CD4-positive, alpha-beta T cell (primary cell): ENCODE data around the gene EFS. TPM values are rescaled to one million over a fixed set of nuclear protein-coding genes. Genes with fewer than 3 reads are reported as not detected.

Experiments
- ATAC-seq: fragments of 200-7000 bp; cut with Tn5 transposase; one replicate; pipeline ENCODE4 v1.10.0; 2022; ENCODE audit warnings: mild to moderate bottlenecking; ENCODE audit not compliant: poor library complexity
- CTCF ChIA-PET: fragments of 350-600 bp; sonication (Branson Sonifier 250); formaldehyde crosslinking; loops from one replicate; lab custom pipeline; 2021; ENCODE audit warnings: antibody characterized with exemption, inconsistent platforms; lab: Charles Lee
- POLR2A ChIA-PET: fragments of 350-600 bp; sonication (Branson Sonifier 250); formaldehyde crosslinking; loops from one replicate; lab custom pipeline; 2021; ENCODE audit warnings: antibody characterized with exemption, inconsistent platforms; lab: Charles Lee
- DNase-seq, 14 experiments: peaks; one replicate each; pipeline ENCODE4 v3.0.0-alpha.2; 2013 to 2020; ENCODE audit warnings: mixed read lengths in 2 of 14
- H3K27ac ChIP-seq, 2 donors: one replicate each; pipeline versions ENCODE4 v1.5.1 to v1.7.0; 2013; ENCODE audit warnings: low read length in 2 of 2, low read depth in 1 of 2, mild to moderate bottlenecking in 1 of 2
- H3K27me3 ChIP-seq, 2 experiments: 1 replicate in 1 of 2; 2 replicates in 1 of 2; pipeline versions ENCODE4 v1.6.1 to v1.7.0; 2013; ENCODE audit warnings: low read length in 2 of 2, control low read depth in 1 of 2, mild to moderate bottlenecking in 1 of 2, moderate library complexity in 1 of 2; ENCODE audit not compliant: insufficient read depth in 2 of 2, control insufficient read depth in 1 of 2
- H3K36me3 ChIP-seq: one replicate; pipeline ENCODE4 v1.6.1; 2013; ENCODE audit warnings: low read length, control low read depth; ENCODE audit not compliant: insufficient read depth
- H3K4me1 ChIP-seq: one replicate; pipeline ENCODE4 v1.6.1; 2013; ENCODE audit warnings: low read length, control low read depth; ENCODE audit not compliant: insufficient read depth
- H3K4me3 ChIP-seq: one replicate; pipeline ENCODE4 v1.5.1; 2013; ENCODE audit warnings: mild to moderate bottlenecking, low read length, moderate library complexity
- H3K9me3 ChIP-seq, 2 experiments: 1 replicate in 1 of 2; 2 replicates in 1 of 2; pipeline versions ENCODE4 v1.6.1 to v1.7.0; 2013; ENCODE audit warnings: low read length in 2 of 2, mild to moderate bottlenecking in 2 of 2, control low read depth in 1 of 2, moderate library complexity in 1 of 2; ENCODE audit not compliant: control insufficient read depth in 1 of 2, insufficient read depth in 1 of 2
- H3K27ac Mint-ChIP-seq: one replicate; pipeline ENCODE4 v1.8.0; 2020; ENCODE audit warnings: mixed read lengths
- H3K27me3 Mint-ChIP-seq: one replicate; pipeline ENCODE4 v1.8.0; 2021; ENCODE audit warnings: mixed read lengths
- H3K36me3 Mint-ChIP-seq: one replicate; pipeline ENCODE4 v1.8.0; 2021; ENCODE audit warnings: low read depth, mixed read lengths
- H3K4me1 Mint-ChIP-seq: one replicate; pipeline ENCODE4 v1.8.0; 2021; ENCODE audit warnings: low read depth, mixed read lengths
- H3K4me3 Mint-ChIP-seq: one replicate; pipeline ENCODE4 v1.8.0; 2020; ENCODE audit warnings: mild to moderate bottlenecking, mixed read lengths
- H3K9me3 Mint-ChIP-seq: one replicate; pipeline ENCODE4 v1.8.0; 2020; ENCODE audit warnings: mixed read lengths
- intact Hi-C, 2 experiments: fragments of 100-400 bp; cut with DNase I in 1 of 2; cut with micrococcal nuclease in 1 of 2; formaldehyde crosslinking; loops; one replicate each; pipeline versions ENCODE4 v1.15.1 to v1.9.0; 2023 to 2025; cut with DNase I, micrococcal nuclease
- total RNA-seq, 174 experiments: library from RNA in 2 of 174; stranded (reverse) in 2 of 174; gene quantifications; one replicate each; pipeline ENCODE4 v1.2.3 and lab custom pipeline; 2021 to 2026
- TF ChIP-seq, protein P1 (sequence below): fragments of 200-600 bp; IDR thresholded peaks from one replicate; pipeline ENCODE4 v1.8.0; 2022; ENCODE audit warnings: antibody characterized with exemption, mild to moderate bottlenecking

Gene EFS
- total RNA-seq, 2 experiments from 2014 or later: not detected

DNA sequence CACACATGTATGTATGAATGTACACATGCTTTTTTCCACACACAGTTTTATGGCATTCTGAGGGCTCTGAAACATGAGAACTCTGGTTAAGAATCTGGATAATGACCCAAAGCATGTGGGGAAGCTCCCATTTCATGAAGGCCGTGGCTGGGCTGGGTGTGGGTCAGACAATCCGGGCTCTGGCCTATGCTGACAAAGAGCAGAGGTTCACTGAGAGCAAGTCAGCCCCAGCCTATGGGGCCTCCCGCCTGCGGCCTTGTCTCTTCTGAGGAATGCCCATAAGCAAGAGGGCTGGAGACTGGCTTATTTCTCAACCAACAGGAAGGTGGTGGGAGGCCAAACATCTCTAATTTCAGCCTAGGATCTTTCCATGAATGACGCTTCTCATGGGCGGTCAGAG, 34.6 kb upstream of the EFS start:
- H3K27me3 Mint-ChIP-seq: peaks cover 19% of the 10 kb centered on the region
- POLR2A ChIA-PET: no interaction called here
- no peak for DNase-seq

DNA sequence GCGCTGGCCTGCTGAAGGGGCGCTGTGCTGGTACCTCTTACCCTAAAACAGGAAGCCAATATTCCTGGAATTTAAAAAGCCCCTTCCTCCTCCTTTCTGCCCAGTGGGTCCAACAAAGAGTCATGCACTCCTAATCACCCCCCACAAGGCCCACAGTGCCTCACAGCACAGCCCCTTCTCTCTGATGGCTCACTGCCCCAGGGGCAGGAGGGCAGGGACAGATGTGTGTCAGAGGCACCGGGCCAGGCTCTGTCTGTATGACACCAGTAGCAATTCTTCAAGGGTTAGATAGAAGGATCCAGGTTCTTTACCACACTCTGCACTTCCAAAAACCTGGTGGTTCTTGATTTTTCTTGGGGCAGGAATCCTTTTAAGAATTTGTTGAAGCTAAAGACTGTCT, 34.2 kb upstream of the EFS start:
- Mint-ChIP-seq H3K36me3 (no peaks in the 10 kb centered on the region), H3K27ac (no peak overlapping the region), H3K4me3 (no peak overlapping the region), H3K9me3 (no peaks in the 10 kb centered on the region), H3K27me3 (peaks cover 19% of the 10 kb centered on the region), H3K4me1 (no peaks in the 10 kb centered on the region)
- H3K27ac ChIP-seq: no peak overlapping the region
- POLR2A ChIA-PET: no interaction called here
- H3K27me3 ChIP-seq: peaks cover 2 to 4% of the 10 kb centered on the region in 2 experiments
- no peak overlapping the region for H3K4me3 ChIP-seq
- TF ChIP-seq, protein P1, sequence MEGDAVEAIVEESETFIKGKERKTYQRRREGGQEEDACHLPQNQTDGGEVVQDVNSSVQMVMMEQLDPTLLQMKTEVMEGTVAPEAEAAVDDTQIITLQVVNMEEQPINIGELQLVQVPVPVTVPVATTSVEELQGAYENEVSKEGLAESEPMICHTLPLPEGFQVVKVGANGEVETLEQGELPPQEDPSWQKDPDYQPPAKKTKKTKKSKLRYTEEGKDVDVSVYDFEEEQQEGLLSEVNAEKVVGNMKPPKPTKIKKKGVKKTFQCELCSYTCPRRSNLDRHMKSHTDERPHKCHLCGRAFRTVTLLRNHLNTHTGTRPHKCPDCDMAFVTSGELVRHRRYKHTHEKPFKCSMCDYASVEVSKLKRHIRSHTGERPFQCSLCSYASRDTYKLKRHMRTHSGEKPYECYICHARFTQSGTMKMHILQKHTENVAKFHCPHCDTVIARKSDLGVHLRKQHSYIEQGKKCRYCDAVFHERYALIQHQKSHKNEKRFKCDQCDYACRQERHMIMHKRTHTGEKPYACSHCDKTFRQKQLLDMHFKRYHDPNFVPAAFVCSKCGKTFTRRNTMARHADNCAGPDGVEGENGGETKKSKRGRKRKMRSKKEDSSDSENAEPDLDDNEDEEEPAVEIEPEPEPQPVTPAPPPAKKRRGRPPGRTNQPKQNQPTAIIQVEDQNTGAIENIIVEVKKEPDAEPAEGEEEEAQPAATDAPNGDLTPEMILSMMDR: no peak
- H3K4me1 ChIP-seq: no peaks in the 10 kb centered on the region
- no peak for ATAC-seq
- H3K36me3 ChIP-seq: no peaks in the 10 kb centered on the region
- no peaks in the 10 kb centered on the region for H3K9me3 ChIP-seq
- DNase-seq: no peak
- intact Hi-C loops: no loop called here
- CTCF ChIA-PET: no interaction called here

More for the DNA sequence above, 34.6 kb upstream of the EFS start:
- H3K4me3 ChIP-seq: no peak overlapping the region
- Mint-ChIP-seq H3K4me3 (no peak overlapping the region), H3K27ac (no peak overlapping the region), H3K4me1 (no peaks in the 10 kb centered on the region), H3K36me3 (no peaks in the 10 kb centered on the region), H3K9me3 (no peaks in the 10 kb centered on the region)
- no peaks in the 10 kb centered on the region for H3K9me3 ChIP-seq
- intact Hi-C loops: no loop called here
- no peak for ATAC-seq
- H3K4me1 ChIP-seq: no peaks in the 10 kb centered on the region
- peaks cover 2 to 4% of the 10 kb centered on the region in 2 experiments for H3K27me3 ChIP-seq
- CTCF ChIA-PET: no interaction called here
- TF ChIP-seq, protein P1: no peak
- H3K27ac ChIP-seq: no peak overlapping the region
- no peaks in the 10 kb centered on the region for H3K36me3 ChIP-seq

DNA sequence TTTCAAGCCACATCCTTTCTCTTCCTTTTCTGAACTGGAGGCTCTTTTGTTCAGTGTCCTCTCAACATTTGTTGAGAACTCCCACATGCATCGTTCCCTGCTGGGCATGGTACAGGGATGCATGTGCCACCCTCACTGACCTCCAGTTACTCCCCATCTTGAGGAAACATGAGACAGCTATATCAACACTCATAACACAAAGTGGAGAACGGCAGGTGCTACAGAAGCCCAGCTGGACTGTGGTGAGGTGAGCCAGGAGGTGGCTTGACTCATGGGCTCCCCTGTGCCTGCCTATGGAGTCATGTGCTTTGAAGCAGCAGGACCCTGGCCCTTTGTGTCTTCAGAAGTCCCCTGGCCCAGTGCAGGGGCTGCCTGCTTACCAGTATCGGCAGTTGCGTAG, 33.4 kb upstream of the EFS start:
- peaks cover 4% of the 10 kb centered on the region in 2 experiments for H3K27me3 ChIP-seq
- TF ChIP-seq, protein P1: no peak
- no peaks in the 10 kb centered on the region for H3K36me3 ChIP-seq
- Mint-ChIP-seq H3K27ac (no peak overlapping the region), H3K27me3 (peaks cover 12% of the 10 kb centered on the region), H3K9me3 (no peaks in the 10 kb centered on the region), H3K4me3 (no peak overlapping the region), H3K4me1 (no peaks in the 10 kb centered on the region), H3K36me3 (no peaks in the 10 kb centered on the region)
- no peak overlapping the region for H3K4me3 ChIP-seq
- DNase-seq (no peak), ATAC-seq (no peak)
- no peaks in the 10 kb centered on the region for H3K9me3 ChIP-seq
- intact Hi-C loops: no loop called here
- no peaks in the 10 kb centered on the region for H3K4me1 ChIP-seq
- ChIA-PET POLR2A (no interaction called here), CTCF (no interaction called here)
- no peak overlapping the region for H3K27ac ChIP-seq
